HCT116 (cell line): Measurements from ENCODE around the gene OR52I2. TPM values are rescaled to one million over a fixed set of nuclear protein-coding genes. Genes with fewer than 3 reads are reported as not detected.

ENCODE experiments used
- total RNA-seq: library from RNA; stranded (reverse); gene quantifications from one replicate; pipeline ENCODE4 v1.2.1, GENCODE V29; 2021; ENCODE audit not compliant: unreplicated experiment

The OR52I2 gene
- total RNA-seq, 1 experiment from 2014 or later = not detected

Other genes starting within 250 kb of the OR52I2 start
- not detected for gene OR52B4, start 213.4 kb upstream of the OR52I2 start, total RNA-seq
- 7.6 TPM for gene TRIM21, start 188.0 kb upstream of the OR52I2 start, total RNA-seq
- not detected for gene OR52K2, start 132.4 kb upstream of the OR52I2 start, total RNA-seq
- not detected for gene OR52K1, start 99.1 kb upstream of the OR52I2 start, total RNA-seq
- gene OR52M1, start 36.6 kb upstream of the OR52I2 start, total RNA-seq = not detected
- not detected for gene OR52I1, start 12.3 kb downstream of the OR52I2 start, total RNA-seq
- gene TRIM68, start 26.5 kb downstream of the OR52I2 start, total RNA-seq = 8.3 TPM
- gene OR51D1, start 55.7 kb downstream of the OR52I2 start, total RNA-seq = not detected
- not detected for gene OR51E1, start 62.2 kb downstream of the OR52I2 start, total RNA-seq
- not detected for gene OR51E2, start 116.1 kb downstream of the OR52I2 start, total RNA-seq
- not detected for gene MMP26, start 123.0 kb downstream of the OR52I2 start, total RNA-seq
- gene OR51F1, start 188.2 kb downstream of the OR52I2 start, total RNA-seq = not detected
- not detected for gene OR52R1, start 222.6 kb downstream of the OR52I2 start, total RNA-seq
- gene OR51F2, start 239.6 kb downstream of the OR52I2 start, total RNA-seq = not detected